OCI-LY3 (cell line): ENCODE results near the gene HSBP1.

Experiments
- CTCF ChIP-seq: fragments of 200-600, 300-600 bp; sonication (generic); IDR thresholded peaks from 2 replicates; pipeline ENCODE4 v1.5.1; 2014; ENCODE audit warnings: antibody characterized with exemption, low read length, low read depth
- EZH2phosphoT487 ChIP-seq: fragments of 200-600 bp; shearing (Covaris generic); IDR thresholded peaks from 2 replicates; pipeline ENCODE4 v1.6.1; 2018; ENCODE audit warnings: antibody characterized with exemption, mixed run types, low read depth

GRCh38 chr16:83807710-83808572, at the start of gene HSBP1:
- no peak for TF ChIP-seq CTCF
- TF ChIP-seq EZH2phosphoT487 = no peak
